ENCODE data around the gene RAI1. TPM values are rescaled to one million over a fixed set of nuclear protein-coding genes. Genes with fewer than 3 reads are reported as not detected.

Gene RAI1
- total and polyA plus RNA-seq, 2 experiments from 2014 or later = 0.87 to 0.89 TPM

DNA sequence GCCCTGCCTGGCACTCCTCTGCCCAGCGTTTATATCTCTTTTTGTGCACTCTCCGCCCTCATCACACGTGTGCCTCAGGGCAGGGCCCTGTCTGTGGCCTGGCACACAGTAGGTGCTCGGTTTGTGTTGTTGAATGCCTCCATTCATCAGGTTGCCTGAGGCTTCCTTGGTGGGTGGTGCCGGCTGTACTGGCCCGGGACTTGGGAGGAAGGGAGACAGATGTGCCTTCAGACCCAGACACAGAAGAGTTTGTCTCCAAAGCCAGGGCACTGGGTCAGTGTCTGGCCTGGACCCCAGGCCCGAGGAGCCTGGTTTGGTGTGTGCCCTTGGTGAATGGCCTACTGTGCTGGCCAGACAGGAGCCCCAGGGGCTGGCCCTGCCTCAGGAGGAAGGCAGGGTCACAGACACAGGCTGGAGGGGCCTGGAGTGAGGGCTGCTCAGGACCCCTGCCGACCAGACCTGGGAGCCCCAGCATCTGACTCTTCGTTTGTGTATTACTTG lies 71.6 kb downstream of the RAI1 start:
- TF ChIP-seq POLR2AphosphoS5 (IDR thresholded peaks at IDR 0.05; ENCODE audit: low read depth) (no peak), ZNF114 (CRISPR knock-in tag; IDR thresholded peaks at IDR 0.05) (no peak), EZH2phosphoT487 (IDR thresholded peaks at IDR 0.05; ENCODE audit: unreplicated experiment) (no peak), ZNF331 (CRISPR knock-in tag; IDR thresholded peaks at IDR 0.05; ENCODE audit: low read depth) (no peak), JUNB (IDR thresholded peaks at IDR 0.05; ENCODE audit: unreplicated experiment) (no peak), NANOG (IDR thresholded peaks at IDR 0.05; ENCODE audit: borderline replicate concordance) (no peak), EZH2 (IDR thresholded peaks at IDR 0.05; ENCODE audit: low read depth, unreplicated experiment) (no peak), CREB1 (CRISPR knock-in tag; IDR thresholded peaks at IDR 0.05; ENCODE audit: low read depth) (no peak), STAT1 (IDR thresholded peaks at IDR 0.05; ENCODE audit: unreplicated experiment) (no peak)
- TF ChIP-seq, protein P1, sequence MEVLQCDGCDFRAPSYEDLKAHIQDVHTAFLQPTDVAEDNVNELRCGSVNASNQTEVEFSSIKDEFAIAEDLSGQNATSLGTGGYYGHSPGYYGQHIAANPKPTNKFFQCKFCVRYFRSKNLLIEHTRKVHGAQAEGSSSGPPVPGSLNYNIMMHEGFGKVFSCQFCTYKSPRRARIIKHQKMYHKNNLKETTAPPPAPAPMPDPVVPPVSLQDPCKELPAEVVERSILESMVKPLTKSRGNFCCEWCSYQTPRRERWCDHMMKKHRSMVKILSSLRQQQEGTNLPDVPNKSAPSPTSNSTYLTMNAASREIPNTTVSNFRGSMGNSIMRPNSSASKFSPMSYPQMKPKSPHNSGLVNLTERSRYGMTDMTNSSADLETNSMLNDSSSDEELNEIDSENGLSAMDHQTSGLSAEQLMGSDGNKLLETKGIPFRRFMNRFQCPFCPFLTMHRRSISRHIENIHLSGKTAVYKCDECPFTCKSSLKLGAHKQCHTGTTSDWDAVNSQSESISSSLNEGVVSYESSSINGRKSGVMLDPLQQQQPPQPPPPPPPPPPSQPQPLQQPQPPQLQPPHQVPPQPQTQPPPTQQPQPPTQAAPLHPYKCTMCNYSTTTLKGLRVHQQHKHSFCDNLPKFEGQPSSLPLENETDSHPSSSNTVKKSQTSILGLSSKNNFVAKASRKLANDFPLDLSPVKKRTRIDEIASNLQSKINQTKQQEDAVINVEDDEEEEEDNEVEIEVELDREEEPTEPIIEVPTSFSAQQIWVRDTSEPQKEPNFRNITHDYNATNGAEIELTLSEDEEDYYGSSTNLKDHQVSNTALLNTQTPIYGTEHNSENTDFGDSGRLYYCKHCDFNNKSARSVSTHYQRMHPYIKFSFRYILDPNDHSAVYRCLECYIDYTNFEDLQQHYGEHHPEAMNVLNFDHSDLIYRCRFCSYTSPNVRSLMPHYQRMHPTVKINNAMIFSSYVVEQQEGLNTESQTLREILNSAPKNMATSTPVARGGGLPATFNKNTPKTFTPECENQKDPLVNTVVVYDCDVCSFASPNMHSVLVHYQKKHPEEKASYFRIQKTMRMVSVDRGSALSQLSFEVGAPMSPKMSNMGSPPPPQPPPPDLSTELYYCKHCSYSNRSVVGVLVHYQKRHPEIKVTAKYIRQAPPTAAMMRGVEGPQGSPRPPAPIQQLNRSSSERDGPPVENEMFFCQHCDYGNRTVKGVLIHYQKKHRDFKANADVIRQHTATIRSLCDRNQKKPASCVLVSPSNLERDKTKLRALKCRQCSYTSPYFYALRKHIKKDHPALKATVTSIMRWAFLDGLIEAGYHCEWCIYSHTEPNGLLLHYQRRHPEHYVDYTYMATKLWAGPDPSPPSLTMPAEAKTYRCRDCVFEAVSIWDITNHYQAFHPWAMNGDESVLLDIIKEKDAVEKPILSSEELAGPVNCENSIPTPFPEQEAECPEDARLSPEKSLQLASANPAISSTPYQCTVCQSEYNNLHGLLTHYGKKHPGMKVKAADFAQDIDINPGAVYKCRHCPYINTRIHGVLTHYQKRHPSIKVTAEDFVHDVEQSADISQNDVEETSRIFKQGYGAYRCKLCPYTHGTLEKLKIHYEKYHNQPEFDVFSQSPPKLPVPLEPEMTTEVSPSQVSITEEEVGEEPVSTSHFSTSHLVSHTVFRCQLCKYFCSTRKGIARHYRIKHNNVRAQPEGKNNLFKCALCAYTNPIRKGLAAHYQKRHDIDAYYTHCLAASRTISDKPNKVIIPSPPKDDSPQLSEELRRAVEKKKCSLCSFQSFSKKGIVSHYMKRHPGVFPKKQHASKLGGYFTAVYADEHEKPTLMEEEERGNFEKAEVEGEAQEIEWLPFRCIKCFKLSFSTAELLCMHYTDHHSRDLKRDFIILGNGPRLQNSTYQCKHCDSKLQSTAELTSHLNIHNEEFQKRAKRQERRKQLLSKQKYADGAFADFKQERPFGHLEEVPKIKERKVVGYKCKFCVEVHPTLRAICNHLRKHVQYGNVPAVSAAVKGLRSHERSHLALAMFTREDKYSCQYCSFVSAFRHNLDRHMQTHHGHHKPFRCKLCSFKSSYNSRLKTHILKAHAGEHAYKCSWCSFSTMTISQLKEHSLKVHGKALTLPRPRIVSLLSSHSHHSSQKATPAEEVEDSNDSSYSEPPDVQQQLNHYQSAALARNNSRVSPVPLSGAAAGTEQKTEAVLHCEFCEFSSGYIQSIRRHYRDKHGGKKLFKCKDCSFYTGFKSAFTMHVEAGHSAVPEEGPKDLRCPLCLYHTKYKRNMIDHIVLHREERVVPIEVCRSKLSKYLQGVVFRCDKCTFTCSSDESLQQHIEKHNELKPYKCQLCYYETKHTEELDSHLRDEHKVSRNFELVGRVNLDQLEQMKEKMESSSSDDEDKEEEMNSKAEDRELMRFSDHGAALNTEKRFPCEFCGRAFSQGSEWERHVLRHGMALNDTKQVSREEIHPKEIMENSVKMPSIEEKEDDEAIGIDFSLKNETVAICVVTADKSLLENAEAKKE (CRISPR knock-in tag; IDR thresholded peaks at IDR 0.05) = no peak
- TF ChIP-seq, protein P2, sequence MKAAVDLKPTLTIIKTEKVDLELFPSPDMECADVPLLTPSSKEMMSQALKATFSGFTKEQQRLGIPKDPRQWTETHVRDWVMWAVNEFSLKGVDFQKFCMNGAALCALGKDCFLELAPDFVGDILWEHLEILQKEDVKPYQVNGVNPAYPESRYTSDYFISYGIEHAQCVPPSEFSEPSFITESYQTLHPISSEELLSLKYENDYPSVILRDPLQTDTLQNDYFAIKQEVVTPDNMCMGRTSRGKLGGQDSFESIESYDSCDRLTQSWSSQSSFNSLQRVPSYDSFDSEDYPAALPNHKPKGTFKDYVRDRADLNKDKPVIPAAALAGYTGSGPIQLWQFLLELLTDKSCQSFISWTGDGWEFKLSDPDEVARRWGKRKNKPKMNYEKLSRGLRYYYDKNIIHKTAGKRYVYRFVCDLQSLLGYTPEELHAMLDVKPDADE (IDR thresholded peaks at IDR 0.05) = no peak
- TF ChIP-seq, protein P3, sequence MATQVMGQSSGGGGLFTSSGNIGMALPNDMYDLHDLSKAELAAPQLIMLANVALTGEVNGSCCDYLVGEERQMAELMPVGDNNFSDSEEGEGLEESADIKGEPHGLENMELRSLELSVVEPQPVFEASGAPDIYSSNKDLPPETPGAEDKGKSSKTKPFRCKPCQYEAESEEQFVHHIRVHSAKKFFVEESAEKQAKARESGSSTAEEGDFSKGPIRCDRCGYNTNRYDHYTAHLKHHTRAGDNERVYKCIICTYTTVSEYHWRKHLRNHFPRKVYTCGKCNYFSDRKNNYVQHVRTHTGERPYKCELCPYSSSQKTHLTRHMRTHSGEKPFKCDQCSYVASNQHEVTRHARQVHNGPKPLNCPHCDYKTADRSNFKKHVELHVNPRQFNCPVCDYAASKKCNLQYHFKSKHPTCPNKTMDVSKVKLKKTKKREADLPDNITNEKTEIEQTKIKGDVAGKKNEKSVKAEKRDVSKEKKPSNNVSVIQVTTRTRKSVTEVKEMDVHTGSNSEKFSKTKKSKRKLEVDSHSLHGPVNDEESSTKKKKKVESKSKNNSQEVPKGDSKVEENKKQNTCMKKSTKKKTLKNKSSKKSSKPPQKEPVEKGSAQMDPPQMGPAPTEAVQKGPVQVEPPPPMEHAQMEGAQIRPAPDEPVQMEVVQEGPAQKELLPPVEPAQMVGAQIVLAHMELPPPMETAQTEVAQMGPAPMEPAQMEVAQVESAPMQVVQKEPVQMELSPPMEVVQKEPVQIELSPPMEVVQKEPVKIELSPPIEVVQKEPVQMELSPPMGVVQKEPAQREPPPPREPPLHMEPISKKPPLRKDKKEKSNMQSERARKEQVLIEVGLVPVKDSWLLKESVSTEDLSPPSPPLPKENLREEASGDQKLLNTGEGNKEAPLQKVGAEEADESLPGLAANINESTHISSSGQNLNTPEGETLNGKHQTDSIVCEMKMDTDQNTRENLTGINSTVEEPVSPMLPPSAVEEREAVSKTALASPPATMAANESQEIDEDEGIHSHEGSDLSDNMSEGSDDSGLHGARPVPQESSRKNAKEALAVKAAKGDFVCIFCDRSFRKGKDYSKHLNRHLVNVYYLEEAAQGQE (IDR thresholded peaks at IDR 0.05; ENCODE audit: unreplicated experiment) = no peak
- TF ChIP-seq, protein P4, sequence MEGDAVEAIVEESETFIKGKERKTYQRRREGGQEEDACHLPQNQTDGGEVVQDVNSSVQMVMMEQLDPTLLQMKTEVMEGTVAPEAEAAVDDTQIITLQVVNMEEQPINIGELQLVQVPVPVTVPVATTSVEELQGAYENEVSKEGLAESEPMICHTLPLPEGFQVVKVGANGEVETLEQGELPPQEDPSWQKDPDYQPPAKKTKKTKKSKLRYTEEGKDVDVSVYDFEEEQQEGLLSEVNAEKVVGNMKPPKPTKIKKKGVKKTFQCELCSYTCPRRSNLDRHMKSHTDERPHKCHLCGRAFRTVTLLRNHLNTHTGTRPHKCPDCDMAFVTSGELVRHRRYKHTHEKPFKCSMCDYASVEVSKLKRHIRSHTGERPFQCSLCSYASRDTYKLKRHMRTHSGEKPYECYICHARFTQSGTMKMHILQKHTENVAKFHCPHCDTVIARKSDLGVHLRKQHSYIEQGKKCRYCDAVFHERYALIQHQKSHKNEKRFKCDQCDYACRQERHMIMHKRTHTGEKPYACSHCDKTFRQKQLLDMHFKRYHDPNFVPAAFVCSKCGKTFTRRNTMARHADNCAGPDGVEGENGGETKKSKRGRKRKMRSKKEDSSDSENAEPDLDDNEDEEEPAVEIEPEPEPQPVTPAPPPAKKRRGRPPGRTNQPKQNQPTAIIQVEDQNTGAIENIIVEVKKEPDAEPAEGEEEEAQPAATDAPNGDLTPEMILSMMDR (conservative IDR thresholded peaks at IDR 0.05; ENCODE audit: low read depth in 2 of 2) = no peak
- Histone ChIP-seq H4K20me1 (replicated peaks; ENCODE audit: insufficient read depth) (no peaks in the 10 kb centered on the region), H3K36me3 (ENCODE audit: insufficient read depth) (no peaks in the 10 kb centered on the region), H3K27ac (ENCODE audit: low read depth) (peak overlapping the region; percentile 72; the same call in 1 of the 2 replicates), H3K4me1 (ENCODE audit: insufficient read depth) (peaks cover 31% of the 10 kb centered on the region), H3K79me2 (replicated peaks; ENCODE audit: insufficient read depth) (no peaks in the 10 kb centered on the region), H2AFZ (peak overlapping the region; percentile 78), H3K9me2 (ENCODE audit: insufficient read depth) (no peaks in the 10 kb centered on the region), H3K4me3 (peak overlapping the region; percentile 48), H3F3A (replicated peaks; ENCODE audit: low read depth) (peaks cover 11% of the 10 kb centered on the region; the same call in 1 of the 2 replicates), H3K4me2 (peak overlapping the region; percentile 60), H3K27me3 (ENCODE audit: insufficient read depth) (no peaks in the 10 kb centered on the region)
- Mint-ChIP-seq H3K27ac (peak overlapping the region; percentile 91), H3K4me1 (peaks cover 54% of the 10 kb centered on the region), H3K9me3 (no peaks in the 10 kb centered on the region), H3K27me3 (ENCODE audit: insufficient read depth, low read depth, poor library complexity) (peaks cover 19% of the 10 kb centered on the region), H3K36me3 (ENCODE audit: low read depth) (no peaks in the 10 kb centered on the region; the same call in 2 of the 3 replicates), H3K4me3 (peak overlapping the region; percentile 67)
- ATAC-seq (no peak), DNase-seq (ENCODE audit: low spot score) (no peak)

All from GM23338 (cell line).